ENCODE data around the gene ABRAXAS1.

- TF ChIP-seq, protein P1, sequence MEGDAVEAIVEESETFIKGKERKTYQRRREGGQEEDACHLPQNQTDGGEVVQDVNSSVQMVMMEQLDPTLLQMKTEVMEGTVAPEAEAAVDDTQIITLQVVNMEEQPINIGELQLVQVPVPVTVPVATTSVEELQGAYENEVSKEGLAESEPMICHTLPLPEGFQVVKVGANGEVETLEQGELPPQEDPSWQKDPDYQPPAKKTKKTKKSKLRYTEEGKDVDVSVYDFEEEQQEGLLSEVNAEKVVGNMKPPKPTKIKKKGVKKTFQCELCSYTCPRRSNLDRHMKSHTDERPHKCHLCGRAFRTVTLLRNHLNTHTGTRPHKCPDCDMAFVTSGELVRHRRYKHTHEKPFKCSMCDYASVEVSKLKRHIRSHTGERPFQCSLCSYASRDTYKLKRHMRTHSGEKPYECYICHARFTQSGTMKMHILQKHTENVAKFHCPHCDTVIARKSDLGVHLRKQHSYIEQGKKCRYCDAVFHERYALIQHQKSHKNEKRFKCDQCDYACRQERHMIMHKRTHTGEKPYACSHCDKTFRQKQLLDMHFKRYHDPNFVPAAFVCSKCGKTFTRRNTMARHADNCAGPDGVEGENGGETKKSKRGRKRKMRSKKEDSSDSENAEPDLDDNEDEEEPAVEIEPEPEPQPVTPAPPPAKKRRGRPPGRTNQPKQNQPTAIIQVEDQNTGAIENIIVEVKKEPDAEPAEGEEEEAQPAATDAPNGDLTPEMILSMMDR (IDR thresholded peaks at IDR 0.05 in 4 of 5, conservative IDR thresholded peaks at IDR 0.05 in 1 of 5): no peak
- TF ChIP-seq POLR2A (IDR thresholded peaks at IDR 0.05): no peak
Measured at GRCh38 chr4:83454686-83455085, 30.2 kb downstream of the ABRAXAS1 start.
